Kidney (tissue), 14 donors: Measurements from ENCODE around the gene SH3D19. TPM values are rescaled to one million over a fixed set of nuclear protein-coding genes. Genes with fewer than 3 reads are reported as not detected.

Source experiments
- DNase-seq, 5 donors: peaks; one replicate each; pipeline ENCODE4 v3.0.0-alpha.2; 2013 to 2020
- FAIRE-seq: peaks from 2 replicates; lab custom pipeline; 2012; peaks lifted over from hg19 to GRCh38; lab: Jason Lieb, UNC
- H3K27ac ChIP-seq, 2 donors: one replicate each; pipeline ENCODE4 v1.7.0; 2013; ENCODE audit warnings: low read depth in 2 of 2, low read length in 2 of 2, inconsistent platforms in 1 of 2
- H3K27me3 ChIP-seq: one replicate; pipeline ENCODE4 v1.7.1; 2013; ENCODE audit warnings: low read length, inconsistent platforms; ENCODE audit not compliant: control insufficient read depth, insufficient read depth
- H3K36me3 ChIP-seq, 3 donors: one replicate each; pipeline versions ENCODE4 v1.7.0 to v1.7.1; 2013; ENCODE audit warnings: low read length in 3 of 3, control low read depth in 1 of 3, inconsistent platforms in 1 of 3; ENCODE audit not compliant: insufficient read depth in 3 of 3, control insufficient read depth in 2 of 3
- H3K4me1 ChIP-seq, 3 donors: one replicate each; pipeline versions ENCODE4 v1.7.0 to v1.7.1; 2013; ENCODE audit warnings: low read length in 3 of 3, inconsistent platforms in 1 of 3, low read depth in 1 of 3; ENCODE audit not compliant: control insufficient read depth in 2 of 3, insufficient read depth in 2 of 3
- H3K4me3 ChIP-seq, 3 donors: one replicate each; pipeline versions ENCODE4 v1.7.0 to v1.8.1; 2013; ENCODE audit warnings: low read length in 3 of 3, control low read depth in 1 of 3, inconsistent platforms in 1 of 3
- H3K9ac ChIP-seq, 3 donors: one replicate each; pipeline versions ENCODE4 v1.7.0 to v1.7.1; 2013; ENCODE audit warnings: low read length in 3 of 3, control low read depth in 1 of 3, inconsistent platforms in 1 of 3
- H3K9me3 ChIP-seq, 3 donors: one replicate each; pipeline versions ENCODE4 v1.7.0 to v1.7.1; 2013; ENCODE audit warnings: low read length in 3 of 3, control low read depth in 1 of 3, inconsistent platforms in 1 of 3; ENCODE audit not compliant: control insufficient read depth in 2 of 3, insufficient read depth in 1 of 3
- intact Hi-C: fragments of 100-400 bp; cut with DNase I; formaldehyde crosslinking; loops from one replicate; pipeline ENCODE4 v1.11.1; 2022
- polyA plus RNA-seq: library from polyadenylated mRNA; stranded (reverse); fragments of 350-450 nt; fragmentation: Illumina TruSeq; extraction: RNeasy Lipid Tissue Mini Kit (QIAGEN cat#74804); gene quantifications from one replicate; pipeline ENCODE4 v1.2.3, GENCODE V29; 2014; ENCODE audit warnings: low read depth, low replicate concordance; ENCODE audit not compliant: insufficient read depth
- total RNA-seq: library from RNA; stranded (reverse); fragmentation: NEBNext Ultra II Directional; extraction: Animal tissue kit (Norgen Biotek cat#: 25700); gene quantifications from one replicate; pipeline ENCODE4 v1.2.1, GENCODE V29; 2021
- TF ChIP-seq, protein P1 (sequence below): IDR thresholded peaks from 3 replicates; pipeline ENCODE4 v1.5.1; 2012; ENCODE audit warnings: mild to moderate bottlenecking, moderate library complexity, borderline replicate concordance; ENCODE audit not compliant: insufficient read depth; ENCODE audit errors: extremely low read depth
- donor health status: control.
- donor health status: control.
- donor health status: control.
- donor health status: control.
- donor health status: control.
- donor health status: DM: yes; HTN: yes; CAD: no.
- donor health status: Normal renal cell carcinoma (clear cell type).

The SH3D19 gene
- total and polyA plus RNA-seq, 2 donors from 2014 or later = 13.6 to 36.8 TPM

DNA sequence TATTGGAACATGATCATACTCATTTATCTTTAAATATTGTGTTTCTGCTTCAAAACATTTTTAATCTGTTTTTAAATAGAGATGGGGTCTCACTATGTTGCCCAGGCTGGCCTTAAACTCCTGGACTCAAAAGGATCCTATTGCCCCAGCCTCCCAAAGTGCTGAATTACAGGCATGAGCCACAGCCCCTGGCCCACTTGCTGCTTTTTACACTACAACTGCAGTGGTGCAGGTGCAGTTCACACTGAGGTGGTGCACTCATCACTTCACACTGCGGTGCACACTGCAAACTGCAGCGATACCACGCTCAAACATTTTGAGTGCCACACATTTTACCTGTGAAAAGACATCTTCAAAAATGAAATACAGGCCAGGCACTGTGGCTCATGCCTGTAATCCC, 215.2 kb downstream of the SH3D19 start:
- Histone ChIP-seq H3K9me3 (no peaks in the 10 kb centered on the region), H3K27me3 (no peaks in the 10 kb centered on the region), H3K27ac (no peak overlapping the region), H3K4me3 (no peak overlapping the region), H3K4me1 (no peaks in the 10 kb centered on the region), H3K9ac (no peak overlapping the region), H3K36me3 (peaks cover 0 to 15% (median 4%) of the 10 kb centered on the region in 3 donors)
- TF ChIP-seq, protein P1, sequence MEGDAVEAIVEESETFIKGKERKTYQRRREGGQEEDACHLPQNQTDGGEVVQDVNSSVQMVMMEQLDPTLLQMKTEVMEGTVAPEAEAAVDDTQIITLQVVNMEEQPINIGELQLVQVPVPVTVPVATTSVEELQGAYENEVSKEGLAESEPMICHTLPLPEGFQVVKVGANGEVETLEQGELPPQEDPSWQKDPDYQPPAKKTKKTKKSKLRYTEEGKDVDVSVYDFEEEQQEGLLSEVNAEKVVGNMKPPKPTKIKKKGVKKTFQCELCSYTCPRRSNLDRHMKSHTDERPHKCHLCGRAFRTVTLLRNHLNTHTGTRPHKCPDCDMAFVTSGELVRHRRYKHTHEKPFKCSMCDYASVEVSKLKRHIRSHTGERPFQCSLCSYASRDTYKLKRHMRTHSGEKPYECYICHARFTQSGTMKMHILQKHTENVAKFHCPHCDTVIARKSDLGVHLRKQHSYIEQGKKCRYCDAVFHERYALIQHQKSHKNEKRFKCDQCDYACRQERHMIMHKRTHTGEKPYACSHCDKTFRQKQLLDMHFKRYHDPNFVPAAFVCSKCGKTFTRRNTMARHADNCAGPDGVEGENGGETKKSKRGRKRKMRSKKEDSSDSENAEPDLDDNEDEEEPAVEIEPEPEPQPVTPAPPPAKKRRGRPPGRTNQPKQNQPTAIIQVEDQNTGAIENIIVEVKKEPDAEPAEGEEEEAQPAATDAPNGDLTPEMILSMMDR = no peak
- intact Hi-C loops = no loop called here
- DNase-seq (no peak), FAIRE-seq (no peak)

DNA sequence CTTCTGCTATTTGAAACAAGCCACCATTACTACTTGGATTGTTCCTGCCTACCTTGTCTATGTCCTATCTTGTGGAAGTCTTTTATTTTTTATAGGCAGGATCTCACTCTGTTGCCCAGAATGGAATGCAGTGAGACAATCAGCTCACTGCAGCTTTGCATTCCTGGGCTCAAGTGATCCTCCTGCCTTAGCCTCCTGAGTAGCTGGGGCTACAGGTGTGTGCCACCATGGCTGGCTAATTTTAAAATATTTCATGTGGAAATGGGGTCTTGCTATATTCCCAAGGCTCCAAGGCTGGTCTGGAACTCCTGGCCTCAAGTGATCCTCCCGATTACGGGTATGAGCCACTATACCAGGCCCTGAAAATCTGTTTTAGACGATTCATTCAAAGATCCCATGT, 218.3 kb downstream of the SH3D19 start:
- DNase-seq (no peak), FAIRE-seq (no peak)
- Histone ChIP-seq H3K4me1 (no peaks in the 10 kb centered on the region), H3K9me3 (no peaks in the 10 kb centered on the region), H3K27ac (no peak overlapping the region), H3K27me3 (no peaks in the 10 kb centered on the region), H3K36me3 (peaks cover 9 to 30% (median 13%) of the 10 kb centered on the region in 3 donors), H3K9ac (no peak overlapping the region), H3K4me3 (no peak overlapping the region)
- intact Hi-C loops = no loop called here
- TF ChIP-seq, protein P1 = no peak

DNA sequence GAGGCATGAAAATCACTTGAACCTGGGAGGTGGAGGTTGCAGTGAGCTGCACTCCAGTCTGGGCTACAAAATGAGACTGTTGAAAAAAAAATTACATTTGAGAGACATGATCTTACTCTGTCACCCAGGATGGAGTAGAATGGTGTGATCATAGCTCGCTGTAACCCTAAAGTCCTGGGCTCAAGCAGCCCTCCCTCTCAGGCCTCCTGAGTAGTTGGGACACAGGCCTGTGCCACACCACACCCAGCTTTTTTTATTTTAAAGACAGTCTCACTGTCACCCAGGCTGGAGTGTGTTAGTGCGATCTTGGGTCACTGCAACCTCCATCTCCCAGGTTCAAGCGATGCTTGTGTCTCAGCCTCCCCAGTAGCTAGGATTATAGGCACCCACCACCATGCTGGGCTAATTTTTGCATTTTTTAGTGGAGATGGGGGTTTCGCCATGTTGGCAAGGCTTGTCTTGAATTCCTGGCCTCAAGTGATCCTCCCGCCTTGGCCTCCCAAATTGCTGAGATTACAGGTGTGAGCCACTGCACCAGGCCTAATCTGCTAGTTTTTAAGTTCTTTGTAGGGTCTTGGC, 219.9 kb downstream of the SH3D19 start:
- intact Hi-C loops = no loop called here
- TF ChIP-seq, protein P1 = no peak
- no peak for DNase-seq
- Histone ChIP-seq H3K27ac (no peak overlapping the region), H3K9me3 (no peaks in the 10 kb centered on the region), H3K4me3 (no peak overlapping the region), H3K36me3 (peaks cover 9 to 34% (median 12%) of the 10 kb centered on the region in 3 donors), H3K4me1 (peaks cover 0 to 4% (median 2%) of the 10 kb centered on the region in 3 donors), H3K9ac (no peak overlapping the region), H3K27me3 (no peaks in the 10 kb centered on the region)
- no peak for FAIRE-seq

DNA sequence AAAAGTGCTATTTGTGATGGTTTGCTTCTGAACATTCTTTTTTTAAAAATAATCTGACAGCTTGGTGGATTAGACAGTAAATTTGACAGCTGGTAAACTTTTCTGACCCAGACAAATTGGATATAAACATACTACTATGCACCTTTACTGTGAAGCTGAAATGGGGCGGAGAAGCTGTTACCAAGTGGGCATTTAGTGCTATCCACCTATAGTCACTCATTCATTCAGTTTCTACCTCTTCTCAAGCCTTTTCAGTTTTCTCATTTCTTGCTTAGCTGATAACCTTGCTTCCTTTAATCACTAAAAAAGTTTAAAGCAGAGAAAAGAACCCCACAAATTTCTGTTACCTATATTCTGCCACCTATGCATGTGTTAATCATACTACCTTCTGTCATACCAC, 220.8 kb downstream of the SH3D19 start:
- peaks cover 0 to 4% (median 2%) of the 10 kb centered on the region in 3 donors for H3K4me1 ChIP-seq
- no peak overlapping the region for H3K27ac ChIP-seq
- FAIRE-seq = no peak
- no peak overlapping the region for H3K4me3 ChIP-seq
- H3K36me3 ChIP-seq = peaks cover 9 to 34% (median 10%) of the 10 kb centered on the region in 3 donors
- intact Hi-C loops = no loop called here
- no peak overlapping the region for H3K9ac ChIP-seq
- no peaks in the 10 kb centered on the region for H3K27me3 ChIP-seq
- no peak for DNase-seq
- H3K9me3 ChIP-seq = no peaks in the 10 kb centered on the region
- TF ChIP-seq, protein P1 = no peak
